Vagina (tissue), 2 donors: ENCODE data around the gene ATXN1L.
"Not testable (repeated sequence)": the region's sequence is repeated elsewhere in the genome, so short reads cannot be mapped to it uniquely, and the experiment has no call there.

Source experiments
- CTCF ChIP-seq, 3 experiments: fragments of 450-650 bp in 2 of 3; fragments of 200-600 bp in 1 of 3; sonication (generic) in 1 of 3; IDR thresholded peaks; one replicate each; pipeline ENCODE4 v1.5.1; 2017 to 2019; ENCODE audit warnings: antibody characterized with exemption in 3 of 3, mild to moderate bottlenecking in 2 of 3, moderate library complexity in 2 of 3
- POLR2AphosphoS5 ChIP-seq, 2 donors: sonication (generic); formaldehyde crosslinking; IDR thresholded peaks; one replicate each; pipeline ENCODE4 v1.9.0; 2017; ENCODE audit warnings: antibody characterized with exemption in 2 of 2, mild to moderate bottlenecking in 2 of 2, low read depth in 1 of 2; ENCODE audit not compliant: insufficient read depth in 1 of 2

DNA sequence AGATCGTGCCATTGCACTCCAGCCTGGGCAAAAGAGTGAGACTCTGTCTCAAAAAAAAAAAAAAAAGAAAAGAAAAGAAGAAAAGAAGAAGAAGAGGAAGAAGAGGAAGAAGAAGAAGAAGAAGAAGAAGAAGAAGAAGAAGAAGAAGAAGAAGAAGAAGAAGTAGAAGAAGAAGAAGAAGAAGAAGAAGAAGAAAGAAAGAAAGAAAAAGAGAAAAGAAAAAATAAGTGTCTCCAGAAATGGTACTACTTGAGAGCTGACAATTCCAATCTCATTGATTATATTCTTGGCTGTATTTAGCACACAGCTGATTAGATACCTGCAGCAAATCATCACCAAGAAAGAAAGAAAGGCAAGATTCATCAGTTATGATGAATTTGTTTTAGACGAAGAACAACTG, 13.7 kb upstream of the ATXN1L start:
- not testable (repeated sequence) for TF ChIP-seq CTCF (IDR thresholded peaks at IDR 0.05); POLR2AphosphoS5 (IDR thresholded peaks at IDR 0.05; ENCODE audit: insufficient read depth in 1 of 2, low read depth in 1 of 2)
